ENCODE data around the gene POGK.
"Not testable (repeated sequence)": the region's sequence is repeated elsewhere in the genome, so short reads cannot be mapped to it uniquely, and the experiment has no call there.

Gene POGK

DNA sequence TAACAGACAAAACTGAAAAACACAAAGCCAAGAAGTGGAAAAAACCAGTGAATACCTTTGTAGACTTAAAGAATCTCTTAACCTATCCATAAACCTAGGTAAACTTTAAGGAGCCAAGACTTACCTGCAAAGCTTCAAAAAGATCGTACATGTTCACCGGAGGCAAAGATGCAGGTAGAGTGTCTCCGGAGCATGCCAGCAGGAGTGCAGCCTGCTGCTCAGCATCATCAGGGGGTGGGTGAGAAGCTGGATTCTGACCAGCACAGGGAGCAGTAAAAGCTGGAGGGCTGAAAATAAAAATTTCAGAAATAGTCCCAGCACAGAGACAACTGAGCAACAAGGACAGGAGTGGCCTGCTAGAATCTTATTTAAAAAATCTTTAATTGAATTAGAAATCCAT lies 18.7 kb downstream of the POGK start:
- no peak for DNase-seq

- no peak for DNase-seq
These were observed 19.6 kb downstream of the POGK start for GRCh38 chr1:166858726-166859419.

DNA sequence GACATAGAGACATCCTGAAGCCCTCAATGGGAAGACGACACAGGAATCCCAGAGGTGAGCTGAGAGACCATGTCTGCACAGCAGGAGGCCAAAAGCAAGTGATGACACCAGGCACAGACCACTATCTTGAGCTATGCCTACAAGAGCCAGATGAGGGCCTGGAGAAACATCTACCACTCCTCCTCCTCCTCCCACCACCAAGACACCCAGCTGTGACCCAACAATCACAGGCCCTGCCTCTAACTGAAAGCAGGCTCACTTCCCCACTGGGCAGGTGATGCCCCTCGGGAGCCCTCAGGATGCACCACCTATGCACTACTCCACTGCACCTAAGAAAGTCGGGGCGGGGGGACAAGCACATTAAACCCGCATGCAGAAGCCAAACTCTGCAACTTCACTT lies 20.3 kb downstream of the POGK start:
- no peak for DNase-seq

GRCh38 chr1:166865926-166866325 lies 26.7 kb downstream of the POGK start:
- no peak for DNase-seq

GRCh38 chr1:166868639-166869038 lies 29.4 kb downstream of the POGK start:
- DNase-seq: no peak

GRCh38 chr1:166869318-166870099 lies 30.2 kb downstream of the POGK start:
- no peak for DNase-seq

- no peak for DNase-seq
These were observed 31.3 kb downstream of the POGK start for GRCh38 chr1:166870584-166870983.

DNA sequence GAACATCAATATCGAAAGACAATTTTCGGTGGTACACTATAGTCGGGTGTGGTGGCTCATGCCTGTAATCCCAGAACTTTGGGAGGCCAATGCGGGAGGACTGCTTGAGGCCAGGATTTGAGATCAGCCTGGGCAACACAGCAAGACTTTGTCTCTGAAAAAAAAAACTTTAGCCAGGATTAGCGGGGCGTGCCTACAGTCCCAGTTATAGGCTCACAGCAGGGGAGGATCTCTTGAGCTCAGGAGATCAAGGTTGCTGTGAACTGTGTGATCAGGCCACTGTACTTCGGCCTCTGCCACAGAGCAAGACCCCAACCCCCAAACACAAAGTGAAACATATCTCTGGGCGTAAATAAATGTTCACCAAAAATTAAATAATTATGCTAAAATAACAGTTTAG lies 35.2 kb downstream of the POGK start:
- DNase-seq: no peak

DNA sequence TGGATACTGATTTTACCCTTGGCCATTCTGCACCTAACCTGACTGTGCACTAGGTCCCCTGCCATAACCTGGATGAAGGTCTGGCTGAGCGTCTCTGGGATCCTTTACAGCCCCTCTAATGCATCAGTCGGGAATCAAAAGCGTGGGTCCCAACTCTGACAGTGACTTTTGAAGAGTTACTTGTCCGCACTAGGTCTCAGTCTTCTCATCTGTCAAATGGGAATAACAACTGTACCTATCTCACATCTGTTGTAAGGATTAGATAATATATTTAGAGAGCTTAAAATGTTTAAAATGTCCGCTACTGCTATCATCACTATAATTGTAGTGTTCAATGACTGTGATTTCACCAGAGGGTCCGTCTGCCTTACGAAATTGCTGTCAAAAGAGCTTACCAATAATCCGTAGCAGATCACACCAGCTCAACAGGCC lies 36.0 kb downstream of the POGK start:
- no peak for DNase-seq

DNA sequence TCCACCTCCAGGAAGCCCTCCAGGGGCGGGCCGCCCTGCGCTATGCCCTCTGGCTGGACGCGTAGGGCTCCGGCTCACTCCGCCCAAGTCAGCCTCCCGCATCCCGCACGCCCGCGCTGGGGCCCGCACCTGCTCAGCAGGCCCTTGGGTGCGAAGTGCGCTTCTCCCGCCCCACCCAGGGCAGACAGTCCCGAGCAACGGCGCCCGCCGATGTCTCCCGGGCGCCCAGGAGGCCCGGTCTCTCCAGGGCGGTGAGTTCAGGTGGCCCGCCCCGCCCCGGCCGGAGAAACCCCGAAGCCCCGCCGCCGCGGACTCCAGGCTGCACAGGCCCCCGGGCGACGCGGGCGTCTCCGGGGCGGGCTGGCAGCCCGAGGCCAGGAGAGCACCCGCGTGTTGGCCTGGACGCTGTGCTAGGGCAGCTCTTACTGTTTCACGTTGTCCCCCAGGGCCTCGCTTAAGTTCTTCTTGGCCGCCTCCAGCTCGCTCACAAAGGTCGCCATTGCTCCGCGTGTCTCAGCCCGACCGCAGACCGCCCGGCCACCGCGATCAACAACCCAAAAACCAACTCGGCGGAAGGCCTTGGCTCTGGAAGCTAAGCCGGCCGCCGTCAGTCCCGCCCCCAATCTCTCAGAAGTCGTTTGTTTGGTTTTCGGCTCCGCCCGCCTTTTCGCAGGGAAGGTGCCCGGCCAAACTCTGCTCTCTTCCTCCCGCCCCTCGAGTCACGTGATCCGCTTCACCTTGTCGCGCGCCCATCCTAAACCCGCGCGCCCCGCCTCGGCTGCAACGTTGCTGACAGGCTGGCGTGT lies 36.7 kb downstream of the POGK start, which contains the start of gene TADA1:
TADA1 (minus strand) TSS at position 531 of the 806 bp plus-strand sequence; CDS start at position 500, 31 bp downstream.
- DNase-seq: peak; percentile 97

- no peak for DNase-seq
These were observed 37.2 kb downstream of the POGK start for GRCh38 chr1:166876540-166876838.

DNA sequence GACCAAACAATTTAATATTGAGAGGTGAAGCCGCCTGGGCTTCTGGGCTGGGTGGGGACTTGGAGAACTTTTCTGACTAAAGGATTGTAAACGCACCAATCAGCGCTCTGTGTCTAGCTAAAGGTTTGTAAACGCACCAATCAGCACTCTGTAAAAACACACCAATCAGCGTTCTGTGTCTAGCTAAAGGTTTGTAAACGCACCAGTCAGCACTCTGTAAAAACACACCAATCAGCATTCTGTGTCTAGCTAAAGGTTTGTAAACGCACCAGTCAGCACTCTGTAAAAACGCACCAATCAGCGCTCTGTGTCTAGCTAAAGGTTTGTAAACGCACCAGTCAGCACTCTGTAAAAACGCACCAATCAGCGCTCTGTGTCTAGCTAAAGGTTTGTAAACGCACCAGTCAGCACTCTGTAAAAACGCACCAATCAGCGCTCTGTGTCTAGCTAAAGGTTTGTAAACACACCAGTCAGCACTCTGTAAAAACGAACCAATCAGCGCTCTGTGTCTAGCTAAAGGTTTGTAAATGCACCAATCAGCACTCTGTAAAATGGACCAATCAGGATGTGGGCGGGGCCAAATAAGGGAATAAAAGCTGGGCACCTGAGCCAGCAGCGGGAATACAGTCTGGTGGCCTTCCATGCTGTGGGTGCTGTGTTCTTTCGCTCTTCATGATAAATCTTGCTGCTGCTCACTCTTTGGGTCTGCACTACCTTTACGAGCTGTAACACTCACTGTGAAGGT lies 39.1 kb downstream of the POGK start:
- not testable (repeated sequence) for DNase-seq

- no peak for DNase-seq
These were observed 43.6 kb downstream of the POGK start for GRCh38 chr1:166882893-166883292.

DNA sequence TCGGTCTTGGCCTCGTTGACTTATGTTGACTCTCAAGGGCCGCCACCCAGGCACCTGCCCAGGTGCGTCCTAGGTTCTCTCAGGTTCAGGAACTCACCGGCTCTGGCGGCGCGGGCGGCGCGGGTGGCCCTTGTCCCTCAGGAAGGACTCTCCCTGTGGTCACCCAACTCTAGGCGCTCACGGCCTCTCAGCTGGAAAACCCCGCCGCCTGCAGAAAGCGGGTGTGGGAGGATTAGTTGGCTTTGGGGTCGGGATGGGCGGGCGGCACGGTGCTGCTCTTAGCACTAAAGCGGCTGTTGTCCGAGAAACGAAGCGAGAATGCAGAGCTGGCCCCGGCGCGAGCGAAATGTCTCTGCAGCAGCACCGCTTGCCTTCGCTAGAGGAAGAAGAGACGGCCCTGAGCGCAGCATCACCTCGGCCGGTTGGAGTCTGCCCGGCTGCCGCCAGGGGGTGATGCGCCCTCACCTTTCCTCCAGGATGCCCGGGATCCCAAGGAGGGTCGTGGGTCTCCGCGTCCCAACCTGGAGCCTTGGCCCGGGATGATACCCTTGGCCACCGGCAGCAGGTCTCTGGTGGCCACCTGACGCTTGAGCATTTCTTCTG lies 44.9 kb downstream of the POGK start:
- peak; percentile 11 for DNase-seq

- no peak for DNase-seq
These were observed 45.7 kb downstream of the POGK start for GRCh38 chr1:166884971-166885370.

DNA sequence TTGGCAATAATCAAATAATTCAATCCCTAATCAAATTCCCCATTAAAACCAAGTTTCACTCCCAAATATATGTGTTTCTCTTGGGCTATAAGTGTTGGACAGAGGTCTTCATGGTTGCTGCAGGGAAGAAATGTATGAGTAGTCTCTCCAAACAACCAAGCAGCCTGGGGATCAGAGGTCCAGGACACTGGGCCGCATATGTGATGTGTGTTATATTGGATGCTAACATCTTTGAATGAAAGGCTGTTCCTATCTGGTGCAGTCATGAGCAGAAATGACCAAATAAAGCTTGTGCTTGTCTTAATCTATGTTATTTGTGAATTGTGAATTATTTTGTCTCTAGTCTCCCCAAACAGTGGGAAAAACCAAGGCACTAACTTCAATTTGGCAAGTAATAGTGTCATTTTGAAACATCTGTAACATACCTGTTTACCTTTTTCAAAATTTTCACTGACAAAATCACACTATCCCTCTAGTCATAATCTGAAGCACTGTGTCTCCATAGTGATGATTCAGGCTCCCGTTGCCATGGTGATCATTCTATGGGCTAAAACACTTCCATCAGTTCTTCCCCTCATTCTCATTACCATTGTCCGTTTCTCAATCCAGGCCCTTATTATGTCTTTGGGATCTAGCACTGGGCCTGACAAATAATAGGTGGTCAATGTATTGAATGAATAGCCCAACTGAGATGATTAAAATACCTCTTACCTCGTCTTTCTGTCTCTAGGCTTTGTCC lies 49.3 kb downstream of the POGK start:
- no peak for DNase-seq

- no peak for DNase-seq
These were observed 50.5 kb downstream of the POGK start for GRCh38 chr1:166889776-166890175.

- DNase-seq: no peak
These were observed 56.5 kb downstream of the POGK start for GRCh38 chr1:166895766-166896165.

- DNase-seq: no peak
These were observed 60.5 kb downstream of the POGK start for GRCh38 chr1:166899769-166900168.

- DNase-seq: no peak
These were observed 61.7 kb downstream of the POGK start for GRCh38 chr1:166900987-166901386.

- DNase-seq: peak; percentile 35
These were observed 63.0 kb downstream of the POGK start for GRCh38 chr1:166902279-166902678.

- no peak for DNase-seq
These were observed 64.0 kb downstream of the POGK start for GRCh38 chr1:166903232-166903631.
